Muscle of arm (tissue), 12 donors: ENCODE measurements around the gene CUL2. TPM values are rescaled to one million over a fixed set of nuclear protein-coding genes. Genes with fewer than 3 reads are reported as not detected.
"Not testable (repeated sequence)": the region's sequence is repeated elsewhere in the genome, so short reads cannot be mapped to it uniquely, and the experiment has no call there.

Experiments used
- DNase-seq: peaks from one replicate; pipeline ENCODE4 v3.0.0-alpha.2; 2013
- polyA plus RNA-seq, 12 donors: library from polyadenylated mRNA; unstranded; fragments of 120-200 nt; gene quantifications; one replicate each; pipeline ENCODE4 v1.2.1, GENCODE V29; 2013; ENCODE audit not compliant: insufficient read length in 12 of 12

The CUL2 gene
- polyA plus RNA-seq, 12 donors: 28.7 to 53.2 (median 45.1) TPM; not detected in 1

DNA sequence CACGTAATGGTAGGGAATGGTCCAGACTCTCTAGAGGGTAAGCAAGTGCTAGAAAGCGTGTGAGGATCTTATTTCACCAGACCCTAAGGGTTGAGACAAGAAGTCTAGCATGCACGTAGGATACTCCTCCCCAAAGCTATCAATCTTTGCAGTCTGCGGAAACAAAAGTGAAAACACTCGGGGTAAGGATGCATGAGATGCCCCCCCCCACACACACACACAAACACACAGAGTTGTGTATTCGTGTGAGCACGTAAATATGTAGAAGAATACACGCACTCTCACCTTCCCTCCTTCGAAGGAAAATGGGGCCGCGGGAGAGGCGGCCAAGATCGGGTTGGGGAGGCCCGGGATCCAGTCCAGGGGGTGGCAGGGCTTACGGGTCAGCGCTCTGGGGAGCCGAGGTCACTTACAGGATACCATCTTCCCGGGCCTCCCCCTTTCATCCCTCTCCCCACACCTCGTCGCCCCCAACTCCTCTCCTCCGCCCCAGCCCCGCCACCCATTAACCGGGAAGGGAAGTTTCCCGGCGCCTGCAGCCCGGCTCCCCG is 455 bp downstream of the CUL2 start:
- peak; percentile 25 for DNase-seq

DNA sequence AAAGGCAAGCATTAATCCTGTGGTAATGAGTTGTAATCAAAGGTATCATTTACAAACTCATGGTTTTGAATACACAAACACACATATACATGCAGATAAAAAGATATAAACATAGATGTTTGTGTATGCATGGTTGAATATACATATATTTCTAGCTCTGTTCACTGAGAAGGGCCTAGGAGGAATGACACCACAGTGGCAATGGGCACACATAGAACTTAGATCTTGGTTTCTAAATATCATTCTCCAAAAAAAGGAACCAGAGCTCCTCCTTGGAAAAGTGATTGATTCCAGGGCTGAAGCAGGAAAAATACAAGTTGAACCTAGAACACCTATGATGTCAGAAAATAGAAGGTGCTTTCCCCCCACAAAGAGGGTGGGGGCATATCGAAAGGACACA is 6.9 kb downstream of the CUL2 start:
- no peak for DNase-seq

DNA sequence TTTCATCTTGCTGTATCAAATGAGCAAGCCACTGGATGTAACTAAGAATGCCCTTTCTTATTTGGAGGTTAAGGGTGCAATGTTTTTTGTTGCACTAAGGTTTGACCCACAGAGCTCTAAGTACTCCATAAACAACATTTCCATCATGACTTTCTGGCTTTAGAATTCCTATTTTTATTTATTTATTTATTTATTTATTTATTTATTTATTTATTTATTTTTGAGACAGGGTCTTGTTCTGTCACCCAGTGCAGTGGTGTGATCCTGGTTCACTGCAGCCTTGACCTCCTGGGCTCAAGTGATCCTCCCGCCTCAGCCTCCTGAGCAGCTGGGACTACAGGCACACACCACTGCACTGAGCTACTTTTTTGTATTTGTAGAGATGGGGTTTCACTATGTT is 9.9 kb downstream of the CUL2 start:
- not testable (repeated sequence) for DNase-seq

DNA sequence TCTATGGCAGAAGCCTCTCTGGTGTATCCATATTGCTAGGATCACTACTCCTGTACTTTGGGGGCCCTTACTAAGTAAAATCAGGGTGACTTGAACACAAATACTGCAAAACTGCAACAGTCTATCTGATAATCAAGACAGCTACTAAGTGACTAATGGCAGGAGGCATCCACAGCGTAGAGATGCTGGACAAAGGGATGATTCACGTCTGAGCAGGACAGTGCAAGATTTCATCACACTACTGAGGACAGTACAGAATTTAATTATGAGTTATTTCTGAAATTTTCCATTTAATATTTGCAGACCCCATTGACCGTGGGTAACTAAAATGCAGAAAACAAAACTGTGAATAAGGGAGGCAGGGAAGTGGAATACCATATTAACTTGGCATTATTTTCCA is 10.4 kb downstream of the CUL2 start:
- no peak for DNase-seq

DNA sequence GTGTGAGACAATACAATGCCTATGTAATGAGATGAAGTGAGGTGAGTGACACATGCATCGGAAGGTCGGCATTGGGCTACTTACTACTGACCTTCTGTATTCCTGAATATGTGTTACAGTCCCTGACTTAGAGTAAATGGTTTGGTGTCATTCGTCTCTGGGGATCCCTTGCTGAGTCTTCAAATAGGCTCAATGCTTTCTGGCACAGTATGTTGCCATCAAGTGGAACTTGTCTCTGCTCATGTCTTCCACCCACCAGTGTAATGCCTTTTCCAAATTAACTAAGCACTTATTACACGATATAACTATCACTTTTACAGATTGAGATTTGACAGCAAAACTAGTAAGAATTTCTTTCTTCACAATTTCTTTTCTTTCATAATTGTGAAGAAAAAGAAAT is 10.9 kb downstream of the CUL2 start:
- no peak for DNase-seq

DNA sequence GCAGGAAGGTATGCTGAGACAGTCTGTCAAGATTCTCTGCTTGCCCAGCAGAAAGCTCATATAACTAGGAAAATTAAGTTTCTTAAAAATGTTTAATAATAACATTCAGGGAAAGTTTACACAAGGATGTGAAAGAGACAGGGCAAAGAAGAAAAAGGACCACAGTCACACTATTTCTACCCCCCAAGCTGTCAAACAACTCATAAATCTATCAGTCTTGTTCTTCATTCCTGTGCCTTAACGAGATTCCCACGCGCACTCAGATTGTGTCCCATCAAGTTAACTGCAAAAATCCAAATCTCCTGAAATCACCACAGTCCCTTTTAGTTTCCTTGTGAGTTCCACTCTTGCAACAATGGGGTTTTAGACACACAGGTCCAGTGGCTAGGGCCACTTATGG is 14.9 kb downstream of the CUL2 start:
- no peak for DNase-seq

DNA sequence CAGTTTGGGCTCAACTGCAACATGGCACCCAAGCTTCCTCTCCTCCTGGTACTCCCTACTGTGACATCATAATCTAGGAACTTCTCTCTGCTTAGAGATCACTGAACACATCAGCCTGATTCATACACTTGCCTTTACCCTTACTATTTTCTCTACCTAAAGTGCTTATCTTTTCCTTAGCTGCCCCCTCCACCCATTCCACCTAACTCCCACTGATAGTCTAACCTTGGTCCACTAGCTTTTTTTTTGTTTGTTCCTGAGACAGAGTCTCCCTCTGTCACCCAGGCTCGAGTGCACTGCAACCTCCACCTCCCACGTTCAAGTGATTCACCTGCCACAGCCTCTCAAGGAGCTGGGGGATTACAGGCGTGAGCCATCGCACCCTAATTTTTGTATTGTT is 15.9 kb downstream of the CUL2 start:
- DNase-seq: no peak

DNA sequence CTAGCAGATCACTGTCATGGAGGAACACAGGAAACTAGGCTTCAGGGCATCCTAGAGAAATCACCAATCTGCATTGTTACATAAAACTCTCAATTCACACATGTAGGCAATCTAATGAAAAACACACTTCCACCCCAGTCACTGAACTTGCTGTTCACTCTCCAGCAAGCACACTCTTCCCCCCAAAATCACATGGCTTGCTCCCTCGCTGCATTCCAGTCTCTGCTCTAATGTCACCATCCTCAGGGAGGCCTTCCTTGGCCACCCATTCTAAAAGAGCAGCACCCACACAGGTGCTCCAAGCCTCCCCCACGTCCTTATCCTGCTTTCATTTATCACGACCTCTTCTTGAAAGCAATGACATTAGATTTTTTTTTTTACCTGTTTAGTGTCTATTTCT is 19.6 kb downstream of the CUL2 start:
- no peak for DNase-seq

DNA sequence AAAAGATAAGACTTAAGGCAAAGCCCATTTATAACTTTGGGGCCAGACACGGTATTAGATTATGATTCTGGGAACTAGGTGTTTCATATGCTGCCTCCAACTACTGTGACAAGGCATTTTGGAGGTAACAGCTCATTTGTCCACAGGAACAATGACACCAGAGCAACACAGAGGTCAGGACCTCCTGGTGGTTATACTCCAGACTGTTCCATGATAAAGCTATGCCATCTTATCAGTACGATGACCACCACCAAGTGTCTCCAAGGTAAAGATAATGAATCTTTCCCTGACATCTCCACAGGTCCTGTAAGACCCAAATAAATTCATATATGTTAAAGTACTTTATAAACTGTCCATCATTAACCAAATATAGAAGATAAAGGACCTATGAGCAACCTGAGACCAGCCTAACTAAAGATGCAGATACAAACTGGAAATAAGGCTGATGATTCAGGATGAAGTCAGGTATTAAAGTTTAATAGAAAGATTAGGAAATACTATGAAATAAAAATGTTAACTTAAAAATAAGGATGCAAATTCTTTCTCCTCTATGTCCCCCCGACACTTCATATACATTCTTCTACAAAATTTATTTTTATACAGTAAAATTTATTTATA is 26.2 kb downstream of the CUL2 start:
- no peak for DNase-seq

DNA sequence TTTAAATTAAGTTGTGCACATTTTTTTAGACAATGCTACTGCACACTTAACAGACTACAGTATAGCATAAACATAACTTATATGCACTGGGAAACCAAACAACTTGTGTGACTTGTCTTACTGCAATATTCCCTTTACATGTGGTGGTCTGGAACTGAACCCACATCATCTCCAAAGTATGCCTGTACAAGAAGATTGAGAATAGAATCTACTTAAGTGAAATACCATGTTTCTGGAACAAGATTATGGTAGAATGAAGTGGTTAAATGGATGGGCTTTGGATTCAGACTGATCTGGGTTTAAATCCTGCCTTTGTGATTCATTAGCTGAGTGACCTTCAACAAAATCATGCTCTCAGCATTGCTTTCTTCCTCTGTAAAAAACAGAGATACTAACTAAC is 30.7 kb downstream of the CUL2 start:
- DNase-seq: no peak

DNA sequence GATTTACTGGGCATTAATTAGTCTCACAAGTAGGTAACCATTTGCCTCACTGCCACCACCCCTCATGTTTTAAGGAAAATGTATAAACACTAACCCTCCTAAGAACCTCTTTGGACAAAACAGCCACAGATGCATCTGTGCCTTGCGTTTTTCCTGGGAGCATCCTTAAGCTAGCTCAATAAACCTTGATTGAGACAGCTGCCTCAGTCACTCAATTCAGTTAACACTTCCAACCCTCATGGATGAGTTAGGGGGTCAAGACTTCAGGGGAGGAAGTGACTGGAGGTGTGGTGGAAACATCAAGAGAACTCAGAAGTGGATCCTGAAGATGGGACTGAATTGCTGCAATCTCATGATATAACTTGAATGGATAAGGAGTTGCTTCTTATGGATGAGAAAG is 31.5 kb downstream of the CUL2 start:
- DNase-seq: no peak

DNA sequence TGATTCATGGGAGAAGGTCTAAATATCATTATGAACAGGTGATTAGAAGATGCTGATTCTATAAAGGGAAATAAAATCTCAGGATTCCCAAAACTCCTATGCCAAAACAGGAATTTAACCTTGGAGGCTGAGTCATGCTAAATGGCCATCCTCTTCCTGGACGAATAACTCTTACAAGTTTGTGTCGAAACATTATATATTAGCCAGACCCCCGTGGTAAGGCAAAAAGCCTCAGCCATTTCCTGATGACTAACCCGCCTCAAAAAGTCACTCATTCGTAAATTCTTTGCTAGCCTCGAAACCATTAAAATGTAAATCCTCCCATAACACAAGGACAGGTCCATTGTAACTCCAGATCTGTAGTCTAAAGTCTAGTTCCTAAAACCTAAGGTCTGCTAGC is 32.0 kb downstream of the CUL2 start:
- DNase-seq: no peak

DNA sequence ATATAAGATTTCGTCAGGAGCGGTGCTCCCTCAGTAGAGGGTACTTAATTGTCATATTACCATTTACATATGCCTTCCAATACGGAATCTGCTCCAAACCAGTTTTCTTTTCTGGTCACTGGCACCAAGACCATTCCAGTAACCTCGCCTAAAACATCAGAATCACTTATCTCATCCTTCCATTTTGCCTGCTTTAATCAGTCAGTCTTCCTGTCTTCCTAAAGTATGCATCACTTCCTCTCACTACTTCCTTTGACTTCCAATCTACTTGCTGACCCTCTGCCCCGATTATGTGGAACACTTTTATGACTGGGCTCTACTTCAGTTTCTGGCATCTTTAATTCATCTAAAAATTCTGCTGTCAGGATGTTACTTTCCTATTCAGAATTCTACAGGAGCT is 33.5 kb downstream of the CUL2 start:
- DNase-seq: no peak

DNA sequence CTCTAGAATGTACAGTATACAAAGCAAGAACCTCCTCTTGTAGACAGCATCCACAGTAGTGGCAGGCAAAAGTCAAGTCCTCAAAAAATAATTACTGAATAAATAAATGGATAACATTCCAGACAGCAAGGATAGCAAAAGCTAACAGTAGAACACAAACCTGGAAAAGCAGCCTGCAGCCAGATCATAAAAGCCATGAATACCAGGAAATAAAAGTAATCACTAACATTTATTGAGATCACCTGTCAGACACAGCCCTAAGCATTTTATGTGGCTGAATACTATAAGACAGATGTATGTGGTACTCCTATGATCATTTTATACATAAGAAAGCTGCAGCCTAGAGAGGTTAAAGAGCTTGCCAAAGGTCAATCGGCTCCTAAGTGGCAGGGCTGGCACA is 34.0 kb downstream of the CUL2 start:
- DNase-seq: no peak

DNA sequence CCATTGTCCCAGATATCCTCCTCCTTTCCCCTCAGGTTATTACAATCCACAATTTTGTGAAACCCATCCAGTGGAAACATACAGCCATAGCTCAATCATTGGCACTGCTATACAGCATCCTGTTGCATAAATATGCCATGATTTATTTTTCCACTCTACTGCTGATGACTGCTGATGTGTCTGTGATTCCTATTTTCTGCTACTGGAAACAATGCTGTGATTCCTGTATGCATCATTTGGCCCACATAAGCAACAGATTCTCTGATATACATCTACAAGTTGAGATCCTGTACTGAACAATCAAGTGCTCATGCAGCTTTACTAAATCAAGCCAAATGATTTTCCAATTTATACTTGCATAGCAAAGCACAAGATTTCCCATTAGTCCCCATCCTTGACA is 39.6 kb downstream of the CUL2 start:
- no peak for DNase-seq

DNA sequence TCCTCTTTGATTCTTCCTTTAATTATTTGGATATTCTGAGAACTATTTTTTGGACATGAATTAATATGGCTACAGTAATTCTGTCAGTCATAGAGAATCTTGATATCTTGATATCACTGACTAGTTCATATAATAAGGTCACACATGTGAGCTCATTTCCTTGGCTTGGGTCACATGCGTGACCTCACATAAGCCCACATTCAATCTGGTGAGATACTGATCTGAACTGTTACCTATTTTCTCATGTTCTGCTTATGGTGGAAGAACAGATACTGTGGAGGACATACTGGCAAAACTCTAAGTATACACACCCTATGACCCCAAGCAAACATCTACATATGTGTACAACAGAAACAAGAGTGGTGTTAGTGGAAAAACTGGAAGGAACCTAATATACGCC is 44.1 kb downstream of the CUL2 start:
- no peak for DNase-seq

DNA sequence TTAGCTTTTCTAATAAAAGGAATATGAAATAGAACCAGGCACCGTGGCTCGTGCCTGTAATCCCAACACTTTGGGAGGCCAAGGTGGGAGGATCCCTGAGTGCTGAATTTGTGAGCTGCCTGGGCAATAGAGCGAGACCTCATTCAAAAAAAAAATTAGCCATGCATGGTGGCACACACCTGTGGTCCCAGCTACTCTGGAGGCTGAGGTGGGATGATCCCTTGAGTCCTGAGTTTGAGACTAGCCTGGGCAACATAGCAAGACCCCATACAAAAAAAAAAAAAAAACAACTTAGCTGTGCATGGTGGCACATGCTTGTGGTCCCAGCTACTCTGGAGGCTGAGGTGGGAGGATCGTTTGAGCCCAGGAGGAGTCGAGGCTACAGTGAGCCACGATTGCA is 44.9 kb downstream of the CUL2 start:
- not testable (repeated sequence) for DNase-seq

DNA sequence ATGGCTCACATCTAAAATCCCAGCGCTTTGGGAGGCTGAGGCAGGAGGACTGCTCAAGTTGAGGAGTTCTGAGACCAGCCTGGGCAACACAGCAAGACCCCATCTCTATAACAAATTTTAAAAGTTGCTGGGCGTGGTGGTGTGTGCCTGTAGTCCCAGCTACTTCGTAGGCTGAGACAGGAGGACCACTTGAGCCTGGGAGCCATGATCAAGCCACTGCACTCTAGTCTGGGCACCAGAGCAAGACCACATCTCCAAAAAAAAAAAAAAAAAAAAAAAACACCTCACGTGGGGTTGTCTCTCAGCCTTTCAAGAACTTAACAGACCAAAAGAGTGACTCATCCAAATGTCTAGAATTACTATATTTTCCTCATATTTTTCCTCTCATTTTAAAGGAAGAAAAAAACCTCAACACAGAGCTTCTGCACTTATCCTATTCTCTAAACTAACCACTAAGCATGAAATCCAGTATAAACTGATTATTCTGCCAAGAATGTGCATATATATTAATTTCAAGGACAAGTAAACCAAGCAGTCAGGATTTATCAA is 46.3 kb downstream of the CUL2 start:
- DNase-seq: no peak

DNA sequence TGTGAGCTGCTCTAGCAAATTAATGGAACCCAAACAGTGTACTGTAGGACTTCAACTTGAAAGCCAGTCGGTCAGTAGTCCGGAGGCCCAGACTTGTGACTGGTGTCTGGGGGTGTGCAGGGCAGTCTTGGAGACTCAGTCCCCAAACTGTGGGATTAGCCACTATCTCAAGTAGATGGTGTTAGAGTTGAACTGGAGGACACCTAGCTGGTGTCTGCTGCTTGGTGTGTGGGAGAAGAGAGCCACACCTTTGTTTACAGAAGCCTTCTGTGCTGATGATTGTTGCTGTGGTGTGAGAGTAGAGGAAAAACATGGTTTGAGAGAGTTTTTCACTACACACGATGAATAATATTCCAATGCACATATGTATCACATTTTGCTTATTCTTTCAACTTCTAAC is 47.4 kb downstream of the CUL2 start:
- no peak for DNase-seq

DNA sequence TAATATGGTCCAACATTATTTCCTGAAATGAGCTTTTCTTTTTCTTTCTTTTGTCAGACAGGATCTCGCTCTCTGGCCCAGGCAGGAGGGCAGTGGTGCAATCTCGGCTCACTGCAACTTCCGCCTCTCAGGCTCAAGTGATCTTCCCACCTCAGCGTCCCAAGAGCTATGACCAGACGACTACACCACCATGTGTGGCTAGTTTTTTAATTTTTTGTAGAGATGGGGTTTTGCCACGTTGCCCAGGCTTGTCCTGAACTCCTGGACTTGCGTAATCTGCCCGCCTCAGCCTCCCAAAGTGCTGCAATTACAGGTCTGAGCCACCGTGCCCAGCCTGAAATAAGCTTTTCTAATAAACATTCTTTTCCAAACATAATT is 48.6 kb downstream of the CUL2 start:
- no peak for DNase-seq

DNA sequence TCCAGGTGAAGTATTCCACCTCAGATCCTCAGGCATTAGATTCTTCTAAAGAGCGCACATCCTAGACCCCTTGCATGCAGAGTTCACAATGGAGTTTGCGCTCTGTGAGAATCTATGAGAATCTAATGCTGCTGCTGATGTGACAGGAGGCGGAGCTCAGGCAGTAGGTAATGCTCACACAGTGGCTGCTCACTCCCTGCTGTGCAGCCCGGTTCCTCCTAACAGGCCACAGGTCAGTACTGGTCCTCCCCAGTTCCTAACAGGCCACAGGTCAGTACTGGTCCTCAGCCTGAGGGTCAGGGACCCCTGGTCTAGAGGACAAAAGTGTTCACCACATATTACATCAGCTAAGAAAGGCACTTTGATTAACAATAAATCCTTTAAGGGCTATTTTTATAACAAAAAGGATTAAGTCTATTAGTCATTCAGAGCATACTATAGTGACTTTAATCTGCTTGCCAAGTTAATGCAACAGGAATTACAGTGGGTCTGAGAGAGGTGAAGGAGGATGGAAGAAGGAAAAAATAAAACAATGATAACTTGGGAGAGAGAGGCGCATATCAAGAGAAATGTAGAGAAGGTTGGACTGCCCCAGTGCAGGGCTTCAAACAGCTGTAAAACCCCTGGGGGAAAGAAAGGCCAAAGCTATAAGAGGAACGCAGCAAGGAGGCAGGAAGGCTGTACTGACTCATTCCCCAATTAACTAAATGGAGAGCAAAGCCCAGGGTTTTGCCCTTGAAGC is 49.2 kb downstream of the CUL2 start:
- no peak for DNase-seq

DNA sequence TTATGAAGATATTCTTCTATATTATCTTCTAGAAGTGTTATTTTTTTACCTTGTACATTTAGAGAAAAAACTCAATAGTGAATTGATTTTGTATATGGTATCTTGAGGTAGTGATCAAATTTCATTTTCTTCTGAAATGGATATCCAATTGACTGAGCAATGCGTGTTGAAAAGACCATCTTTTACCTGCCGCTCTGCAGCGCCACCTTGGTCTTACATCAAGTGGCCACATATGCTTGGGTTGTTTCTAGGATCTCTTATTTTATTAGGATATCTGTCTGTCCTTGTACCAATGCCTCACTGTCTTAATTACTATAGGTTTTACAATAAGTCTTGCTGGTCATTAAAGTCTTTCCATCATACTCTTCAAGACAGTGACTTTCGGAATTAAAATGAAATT is 53.0 kb downstream of the CUL2 start:
- no peak for DNase-seq

DNA sequence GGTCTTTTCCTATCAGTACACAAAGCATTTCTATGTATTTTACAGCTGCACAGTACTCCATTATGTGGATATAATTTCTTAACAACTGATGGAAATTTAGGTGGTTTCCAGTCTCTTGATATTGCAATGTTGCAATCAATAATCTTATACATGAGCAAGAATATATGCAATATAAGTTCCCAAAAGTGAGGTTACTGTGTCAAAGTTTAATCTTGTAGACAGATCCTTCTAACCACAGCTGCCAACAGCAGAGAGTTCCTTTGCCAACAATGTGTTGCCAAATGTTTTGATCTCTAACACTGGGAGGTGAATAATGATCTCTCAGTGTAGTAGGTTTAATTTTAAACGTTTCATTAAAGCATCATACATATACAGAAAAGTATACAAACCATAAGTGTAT is 54.5 kb downstream of the CUL2 start:
- no peak for DNase-seq

DNA sequence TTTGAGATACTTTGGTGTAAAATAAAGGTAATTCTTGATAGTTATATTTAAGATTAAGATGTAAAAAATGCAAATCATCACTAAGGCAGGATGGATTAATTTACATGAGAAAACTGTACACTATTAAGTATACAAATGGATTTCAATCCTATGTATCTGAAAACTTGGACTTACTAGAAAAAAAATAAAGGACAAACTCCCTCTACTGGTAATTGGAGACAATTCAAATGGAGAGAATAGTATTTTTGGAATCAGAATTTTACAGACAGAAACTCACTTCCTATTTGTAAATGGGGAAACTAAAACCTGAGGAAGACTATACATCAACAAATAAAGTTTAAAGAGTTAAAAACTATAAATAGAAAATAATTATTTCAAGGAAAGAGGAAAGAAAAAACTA is 62.6 kb downstream of the CUL2 start:
- peak; percentile 24 for DNase-seq
